Activated CD8-positive, alpha-beta memory T cell treated with anti-CD3 and anti-CD28 coated beads, Interleukin-2, amount 50 U/mL, for 24 hours (primary cell): ENCODE measurements around the gene PCDHA3.
"Not testable (repeated sequence)": the region's sequence is repeated elsewhere in the genome, so short reads cannot be mapped to it uniquely, and the experiment has no call there.

ENCODE experiments used
- DNase-seq: peaks from one replicate; pipeline ENCODE4 v3.0.0-alpha.2; 2020; ENCODE audit errors: extremely low read depth

Gene PCDHA3

DNA sequence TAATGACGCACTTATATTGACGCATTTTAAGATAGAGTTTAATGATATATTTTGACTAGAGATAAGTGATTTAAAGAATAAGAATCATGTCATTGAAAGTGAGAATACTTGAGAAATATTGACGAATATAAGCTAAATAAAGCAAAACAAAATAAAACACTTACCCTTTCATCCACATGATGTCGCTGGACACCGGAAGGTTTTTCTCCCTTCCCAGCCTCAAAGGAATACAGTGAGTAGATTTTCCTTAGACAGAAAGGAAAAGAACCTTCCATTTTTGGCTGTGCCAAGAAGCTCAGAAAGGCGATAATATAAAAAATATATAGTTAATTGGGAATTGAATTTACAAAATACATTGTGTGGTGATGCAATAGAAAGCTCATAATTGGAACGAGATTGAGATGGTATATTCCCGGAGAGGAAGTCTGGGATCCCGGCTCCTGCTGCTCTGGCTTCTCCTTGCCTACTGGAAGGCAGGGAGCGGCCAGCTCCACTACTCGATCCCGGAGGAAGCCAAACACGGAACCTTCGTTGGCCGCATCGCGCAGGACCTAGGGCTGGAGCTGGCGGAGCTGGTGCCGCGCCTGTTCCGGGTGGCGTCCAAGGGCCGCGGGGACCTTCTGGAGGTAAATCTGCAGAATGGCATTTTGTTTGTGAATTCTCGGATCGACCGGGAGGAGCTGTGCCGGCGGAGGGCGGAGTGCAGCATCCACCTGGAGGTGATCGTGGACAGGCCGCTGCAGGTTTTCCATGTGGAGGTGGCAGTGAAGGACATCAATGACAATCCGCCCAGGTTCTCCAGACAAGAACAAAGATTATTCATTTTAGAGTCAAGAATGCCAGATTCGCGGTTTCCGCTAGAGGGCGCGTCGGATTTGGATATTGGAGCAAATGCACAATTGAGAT, 20.8 kb downstream of the PCDHA3 start, which contains the start of gene PCDHA5:
Gene PCDHA5 (plus strand): TSS at position 239 of the 906 bp plus-strand sequence.
- no peak for DNase-seq

DNA sequence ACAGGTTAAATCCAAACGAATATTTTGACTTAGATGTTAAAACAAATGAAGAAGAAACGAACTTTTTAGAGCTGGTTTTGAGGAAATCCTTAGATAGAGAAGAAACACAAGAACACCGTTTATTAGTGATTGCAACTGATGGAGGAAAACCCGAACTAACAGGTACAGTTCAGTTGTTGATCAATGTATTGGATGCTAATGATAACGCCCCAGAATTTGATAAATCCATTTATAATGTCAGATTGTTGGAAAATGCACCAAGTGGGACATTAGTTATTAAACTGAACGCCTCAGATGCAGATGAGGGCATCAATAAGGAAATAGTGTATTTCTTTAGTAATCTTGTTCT, 21.4 kb downstream of the PCDHA3 start:
- DNase-seq: no peak

DNA sequence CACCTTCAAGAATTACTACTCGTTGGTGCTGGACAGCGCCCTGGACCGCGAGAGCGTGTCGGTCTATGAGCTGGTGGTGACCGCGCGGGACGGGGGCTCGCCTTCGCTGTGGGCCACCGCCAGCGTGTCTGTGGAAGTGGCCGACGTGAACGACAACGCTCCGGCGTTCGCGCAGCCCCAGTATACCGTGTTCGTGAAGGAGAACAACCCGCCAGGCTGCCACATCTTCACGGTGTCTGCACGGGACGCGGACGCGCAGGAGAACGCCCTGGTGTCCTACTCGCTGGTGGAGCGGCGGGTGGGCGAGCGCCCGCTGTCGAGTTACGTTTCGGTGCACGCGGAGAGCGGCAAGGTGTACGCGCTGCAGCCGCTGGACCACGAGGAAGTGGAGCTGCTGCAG, 22.1 kb downstream of the PCDHA3 start:
- not testable (repeated sequence) for DNase-seq

DNA sequence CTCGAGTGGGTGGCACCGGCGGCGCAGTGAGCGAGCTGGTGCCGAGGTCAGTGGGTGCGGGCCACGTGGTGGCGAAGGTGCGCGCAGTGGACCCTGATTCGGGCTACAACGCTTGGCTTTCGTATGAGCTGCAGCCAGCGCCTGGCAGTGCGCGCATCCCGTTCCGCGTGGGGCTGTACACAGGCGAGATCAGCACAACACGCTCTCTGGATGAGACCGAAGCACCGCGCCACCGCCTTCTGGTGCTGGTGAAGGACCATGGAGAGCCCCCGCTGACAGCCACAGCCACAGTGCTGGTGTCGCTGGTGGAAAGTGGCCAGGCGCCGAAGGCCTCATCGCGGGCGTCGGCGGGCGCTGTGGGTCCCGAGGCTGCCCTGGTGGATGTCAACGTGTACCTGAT, 22.6 kb downstream of the PCDHA3 start:
- no peak for DNase-seq

DNA sequence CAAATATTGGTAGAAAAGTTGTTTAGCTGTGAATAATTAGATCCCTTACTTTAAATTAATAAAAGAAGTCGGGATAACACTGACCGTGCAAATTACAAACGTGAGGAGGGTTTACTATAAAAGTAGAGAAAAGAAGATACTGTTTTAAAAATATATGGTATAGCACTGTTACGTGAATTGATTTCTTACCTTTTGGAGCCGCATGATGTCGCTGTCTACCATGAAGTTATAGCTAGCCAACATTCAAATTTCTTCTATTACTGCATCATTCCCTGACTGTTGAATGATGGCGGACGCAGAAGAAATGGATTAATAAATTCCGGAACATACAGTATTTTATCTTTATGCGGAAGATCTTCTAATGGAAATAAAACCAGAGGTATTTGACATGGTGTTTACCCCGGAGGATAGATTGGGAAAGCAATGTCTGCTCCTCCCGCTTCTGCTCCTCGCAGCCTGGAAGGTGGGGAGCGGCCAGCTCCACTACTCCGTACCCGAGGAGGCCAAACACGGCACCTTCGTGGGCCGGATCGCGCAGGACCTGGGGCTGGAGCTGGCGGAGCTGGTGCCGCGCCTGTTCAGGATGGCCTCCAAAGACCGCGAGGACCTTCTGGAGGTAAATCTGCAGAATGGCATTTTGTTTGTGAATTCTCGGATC, 27.0 kb downstream of the PCDHA3 start, which contains the start of gene PCDHA6:
Gene PCDHA6 (plus strand): TSS at position 257 of the 658 bp plus-strand sequence. CDS start 132 bp downstream, at position 389.
- DNase-seq: no peak

DNA sequence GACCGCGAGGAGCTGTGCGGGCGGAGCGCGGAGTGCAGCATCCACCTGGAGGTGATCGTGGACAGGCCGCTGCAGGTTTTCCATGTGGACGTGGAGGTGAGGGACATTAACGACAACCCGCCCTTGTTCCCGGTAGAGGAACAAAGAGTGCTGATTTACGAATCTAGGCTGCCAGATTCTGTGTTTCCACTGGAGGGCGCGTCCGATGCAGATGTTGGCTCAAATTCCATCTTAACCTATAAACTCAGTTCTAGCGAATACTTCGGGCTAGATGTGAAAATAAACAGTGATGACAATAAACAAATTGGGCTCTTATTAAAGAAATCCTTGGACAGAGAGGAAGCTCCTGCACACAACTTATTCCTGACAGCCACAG, 27.5 kb downstream of the PCDHA3 start:
- no peak for DNase-seq

DNA sequence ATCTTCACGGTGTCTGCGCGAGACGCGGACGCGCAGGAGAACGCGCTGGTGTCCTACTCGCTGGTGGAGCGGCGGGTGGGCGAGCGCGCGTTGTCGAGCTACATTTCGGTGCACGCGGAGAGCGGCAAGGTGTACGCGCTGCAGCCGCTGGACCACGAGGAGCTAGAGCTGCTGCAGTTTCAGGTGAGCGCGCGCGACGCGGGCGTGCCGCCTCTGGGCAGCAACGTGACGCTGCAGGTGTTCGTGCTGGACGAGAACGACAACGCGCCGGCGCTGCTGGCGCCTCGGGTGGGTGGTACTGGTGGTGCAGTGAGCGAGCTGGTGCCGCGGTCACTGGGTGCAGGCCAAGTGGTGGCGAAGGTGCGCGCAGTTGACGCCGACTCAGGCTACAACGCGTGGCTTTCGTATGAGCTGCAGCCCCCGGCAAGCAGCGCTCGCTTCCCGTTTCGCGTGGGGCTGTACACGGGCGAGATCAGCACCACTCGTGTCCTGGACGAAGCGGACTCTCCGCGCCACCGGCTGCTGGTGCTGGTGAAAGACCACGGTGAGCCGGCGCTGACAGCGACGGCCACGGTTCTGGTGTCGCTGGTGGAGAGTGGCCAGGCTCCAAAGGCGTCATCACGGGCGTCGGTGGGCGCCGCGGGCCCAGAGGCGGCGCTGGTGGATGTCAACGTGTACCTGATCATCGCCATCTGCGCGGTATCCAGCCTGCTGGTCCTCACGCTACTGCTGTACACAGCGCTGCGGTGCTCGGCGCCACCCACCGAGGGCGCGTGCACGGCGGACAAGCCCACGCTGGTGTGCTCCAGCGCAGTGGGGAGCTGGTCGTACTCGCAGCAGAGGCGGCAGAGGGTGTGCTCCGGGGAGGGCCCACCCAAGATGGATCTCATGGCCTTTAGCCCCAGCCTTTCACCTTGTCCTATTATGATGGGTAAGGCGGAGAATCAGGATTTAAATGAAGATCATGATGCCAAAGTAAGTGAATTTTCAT, 28.9 kb downstream of the PCDHA3 start:
- DNase-seq: not testable (repeated sequence)

DNA sequence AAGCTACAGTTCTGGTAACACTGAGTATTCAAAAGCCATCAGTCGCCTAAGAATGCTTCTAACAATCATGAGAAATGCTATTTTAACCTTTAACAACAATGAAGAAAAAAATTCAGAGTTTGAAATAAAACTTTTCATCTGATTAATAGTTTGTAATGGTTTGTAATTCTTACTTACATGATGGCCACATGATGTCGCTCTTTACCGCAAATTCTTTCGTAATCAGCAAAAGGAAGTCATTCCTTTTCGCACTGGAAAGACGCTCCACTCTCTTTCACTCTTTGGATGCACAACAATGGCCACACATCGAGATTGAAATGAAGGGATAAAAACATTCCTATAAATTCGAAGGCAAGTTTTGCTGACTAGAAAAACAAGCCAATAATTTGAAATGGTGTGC, 33.1 kb downstream of the PCDHA3 start, which contains the start of gene PCDHA7:
Gene PCDHA7 (plus strand): TSS at position 277 of the 400 bp plus-strand sequence. CDS start 115 bp downstream, at position 392.
- DNase-seq: no peak

DNA sequence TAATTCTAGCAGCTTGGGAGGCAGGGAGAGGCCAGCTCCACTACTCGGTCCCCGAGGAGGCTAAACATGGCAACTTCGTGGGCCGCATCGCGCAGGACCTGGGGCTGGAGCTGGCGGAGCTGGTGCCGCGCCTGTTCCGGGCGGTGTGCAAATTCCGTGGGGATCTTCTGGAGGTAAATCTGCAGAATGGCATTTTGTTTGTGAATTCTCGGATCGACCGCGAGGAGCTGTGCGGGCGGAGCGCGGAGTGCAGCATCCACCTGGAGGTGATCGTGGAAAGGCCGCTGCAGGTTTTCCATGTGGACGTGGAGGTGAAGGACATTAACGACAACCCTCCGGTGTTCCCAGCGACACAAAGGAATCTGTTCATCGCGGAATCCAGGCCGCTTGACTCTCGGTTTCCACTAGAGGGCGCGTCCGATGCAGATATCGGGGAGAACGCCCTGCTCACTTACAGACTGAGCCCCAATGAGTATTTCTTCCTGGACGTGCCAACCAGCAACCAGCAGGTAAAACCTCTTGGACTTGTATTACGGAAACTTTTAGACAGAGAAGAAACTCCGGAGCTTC, 33.7 kb downstream of the PCDHA3 start:
- not testable (repeated sequence) for DNase-seq

DNA sequence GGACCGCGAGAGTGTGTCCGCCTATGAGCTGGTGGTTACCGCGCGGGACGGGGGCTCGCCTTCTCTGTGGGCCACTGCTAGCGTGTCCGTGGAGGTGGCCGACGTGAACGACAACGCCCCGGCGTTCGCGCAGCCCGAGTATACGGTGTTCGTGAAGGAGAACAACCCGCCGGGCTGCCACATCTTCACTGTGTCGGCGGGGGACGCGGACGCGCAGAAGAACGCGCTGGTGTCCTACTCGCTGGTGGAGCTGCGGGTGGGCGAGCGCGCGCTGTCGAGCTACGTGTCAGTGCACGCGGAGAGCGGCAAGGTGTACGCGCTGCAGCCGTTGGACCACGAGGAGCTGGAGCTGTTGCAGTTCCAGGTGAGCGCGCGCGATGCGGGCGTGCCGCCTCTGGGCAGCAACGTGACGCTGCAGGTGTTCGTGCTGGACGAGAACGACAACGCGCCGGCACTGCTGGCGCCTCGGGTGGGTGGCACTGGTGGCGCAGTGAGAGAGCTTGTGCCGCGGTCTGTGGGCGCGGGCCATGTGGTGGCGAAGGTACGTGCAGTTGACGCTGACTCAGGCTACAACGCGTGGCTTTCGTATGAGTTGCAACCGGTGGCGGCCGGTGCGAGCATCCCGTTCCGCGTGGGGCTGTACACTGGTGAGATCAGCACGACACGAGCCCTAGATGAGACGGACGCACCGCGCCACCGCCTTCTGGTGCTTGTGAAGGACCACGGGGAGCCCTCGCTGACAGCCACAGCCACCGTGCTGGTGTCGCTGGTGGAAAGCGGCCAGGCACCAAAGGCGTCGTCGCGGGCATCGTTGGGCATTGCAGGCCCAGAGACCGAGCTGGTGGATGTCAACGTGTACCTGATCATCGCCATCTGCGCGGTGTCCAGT, 35.0 kb downstream of the PCDHA3 start:
- no peak for DNase-seq

DNA sequence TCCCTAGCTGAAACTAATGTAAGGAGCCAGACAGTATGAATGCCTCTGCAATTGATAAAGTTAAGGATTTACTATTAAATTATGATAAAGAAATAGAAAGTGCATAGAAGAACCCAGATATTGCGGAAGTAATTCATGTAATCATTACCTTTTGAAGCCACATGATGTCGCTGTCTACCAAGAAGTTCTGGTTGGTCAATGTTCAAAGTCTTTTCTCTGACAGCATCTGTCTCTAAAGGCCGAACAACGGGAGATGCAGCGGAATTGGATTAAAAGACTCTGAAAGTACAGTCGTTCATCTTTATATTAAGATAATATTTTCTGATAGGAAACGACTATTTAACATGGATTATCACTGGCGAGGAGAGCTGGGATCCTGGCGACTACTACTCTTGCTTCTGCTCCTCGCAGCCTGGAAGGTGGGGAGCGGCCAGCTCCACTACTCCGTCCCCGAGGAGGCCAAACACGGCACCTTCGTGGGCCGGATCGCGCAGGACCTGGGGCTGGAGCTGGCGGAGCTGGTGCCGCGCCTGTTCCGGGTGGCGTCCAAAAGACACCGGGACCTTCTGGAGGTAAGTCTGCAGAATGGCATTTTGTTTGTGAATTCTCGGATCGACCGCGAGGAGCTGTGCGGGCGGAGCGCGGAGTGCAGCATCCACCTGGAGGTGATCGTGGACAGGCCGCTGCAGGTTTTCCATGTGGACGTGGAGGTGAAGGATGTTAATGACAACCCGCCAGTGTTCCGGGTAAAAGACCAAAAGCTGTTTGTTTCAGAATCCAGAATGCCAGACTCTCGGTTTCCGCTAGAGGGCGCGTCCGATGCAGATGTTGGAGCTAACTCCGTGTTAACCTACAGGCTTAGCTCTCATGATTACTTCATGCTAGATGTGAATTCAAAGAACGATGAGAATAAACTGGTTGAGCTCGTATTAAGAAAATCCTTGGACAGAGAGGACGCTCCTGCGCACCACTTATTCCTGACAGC, 40.4 kb downstream of the PCDHA3 start, which contains the start of gene PCDHA8:
Gene PCDHA8 (plus strand): TSS at position 210 of the 985 bp plus-strand sequence. CDS start 135 bp downstream, at position 345.
- no peak for DNase-seq

DNA sequence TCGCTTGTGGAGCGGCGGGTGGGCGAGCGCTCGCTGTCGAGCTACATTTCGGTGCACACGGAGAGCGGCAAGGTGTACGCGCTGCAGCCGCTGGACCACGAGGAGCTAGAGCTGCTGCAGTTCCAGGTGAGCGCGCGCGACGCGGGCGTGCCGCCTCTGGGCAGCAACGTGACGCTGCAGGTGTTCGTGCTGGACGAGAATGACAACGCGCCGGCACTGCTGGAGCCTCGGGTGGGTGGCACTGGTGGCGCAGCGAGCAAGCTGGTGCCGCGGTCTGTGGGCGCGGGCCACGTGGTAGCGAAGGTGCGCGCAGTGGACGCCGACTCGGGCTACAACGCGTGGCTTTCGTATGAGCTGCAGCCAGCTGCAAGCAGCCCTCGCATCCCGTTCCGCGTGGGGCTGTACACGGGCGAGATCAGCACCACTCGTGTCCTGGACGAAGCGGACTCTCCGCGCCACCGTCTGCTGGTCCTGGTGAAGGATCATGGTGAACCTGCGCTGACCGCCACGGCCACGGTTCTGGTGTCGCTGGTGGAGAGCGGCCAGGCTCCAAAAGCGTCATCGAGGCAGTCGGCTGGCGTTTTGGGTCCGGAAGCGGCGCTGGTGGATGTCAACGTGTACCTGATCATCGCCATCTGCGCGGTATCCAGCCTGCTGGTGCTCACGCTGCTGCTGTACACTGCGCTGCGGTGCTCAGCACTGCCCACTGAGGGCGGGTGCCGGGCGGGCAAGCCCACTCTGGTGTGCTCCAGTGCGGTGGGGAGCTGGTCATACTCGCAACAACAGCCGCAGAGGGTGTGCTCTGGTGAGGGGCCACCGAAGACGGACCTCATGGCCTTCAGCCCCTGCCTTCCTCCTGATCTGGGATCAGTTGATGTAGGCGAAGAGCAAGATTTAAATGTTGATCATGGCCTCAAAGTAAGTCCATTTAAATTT, 42.2 kb downstream of the PCDHA3 start:
- DNase-seq: no peak

DNA sequence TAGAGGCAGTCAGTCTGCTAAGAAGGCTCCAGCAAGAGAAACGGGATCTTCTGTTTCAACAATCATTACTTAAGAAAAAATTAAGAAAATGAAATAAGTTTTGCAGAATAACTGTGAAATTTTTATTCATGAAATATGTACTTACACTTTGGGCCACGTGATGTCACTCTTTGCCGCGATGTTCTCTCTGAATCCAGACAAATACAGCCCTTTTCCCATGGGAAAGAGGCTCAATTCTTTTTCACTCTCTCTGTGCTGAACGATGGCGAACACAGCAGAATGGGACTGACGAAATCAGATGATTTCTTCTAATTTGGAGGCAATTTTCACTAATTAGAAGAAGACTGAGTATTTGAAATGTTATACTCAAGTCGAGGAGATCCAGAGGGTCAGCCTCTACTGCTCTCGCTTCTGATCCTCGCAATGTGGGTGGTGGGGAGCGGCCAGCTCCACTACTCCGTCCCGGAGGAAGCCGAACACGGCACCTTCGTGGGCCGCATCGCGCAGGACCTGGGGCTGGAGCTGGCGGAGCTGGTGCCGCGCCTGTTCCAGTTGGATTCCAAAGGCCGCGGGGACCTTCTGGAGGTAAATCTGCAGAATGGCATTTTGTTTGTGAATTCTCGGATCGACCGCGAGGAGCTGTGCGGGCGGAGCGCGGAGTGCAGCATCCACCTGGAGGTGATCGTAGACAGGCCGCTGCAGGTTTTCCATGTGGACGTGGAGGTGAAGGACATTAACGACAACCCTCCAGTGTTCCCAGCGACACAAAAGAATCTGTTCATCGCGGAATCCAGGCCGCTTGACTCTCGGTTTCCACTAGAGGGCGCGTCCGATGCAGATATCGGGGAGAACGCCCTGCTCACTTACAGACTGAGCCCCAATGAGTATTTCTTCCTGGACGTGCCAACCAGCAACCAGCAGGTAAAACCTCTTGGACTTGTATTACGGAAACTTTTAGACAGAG, 47.6 kb downstream of the PCDHA3 start, which contains the start of gene PCDHA9:
Gene PCDHA9 (plus strand): TSS at position 244 of the 964 bp plus-strand sequence. CDS start 114 bp downstream, at position 358.
- DNase-seq: not testable (repeated sequence)

DNA sequence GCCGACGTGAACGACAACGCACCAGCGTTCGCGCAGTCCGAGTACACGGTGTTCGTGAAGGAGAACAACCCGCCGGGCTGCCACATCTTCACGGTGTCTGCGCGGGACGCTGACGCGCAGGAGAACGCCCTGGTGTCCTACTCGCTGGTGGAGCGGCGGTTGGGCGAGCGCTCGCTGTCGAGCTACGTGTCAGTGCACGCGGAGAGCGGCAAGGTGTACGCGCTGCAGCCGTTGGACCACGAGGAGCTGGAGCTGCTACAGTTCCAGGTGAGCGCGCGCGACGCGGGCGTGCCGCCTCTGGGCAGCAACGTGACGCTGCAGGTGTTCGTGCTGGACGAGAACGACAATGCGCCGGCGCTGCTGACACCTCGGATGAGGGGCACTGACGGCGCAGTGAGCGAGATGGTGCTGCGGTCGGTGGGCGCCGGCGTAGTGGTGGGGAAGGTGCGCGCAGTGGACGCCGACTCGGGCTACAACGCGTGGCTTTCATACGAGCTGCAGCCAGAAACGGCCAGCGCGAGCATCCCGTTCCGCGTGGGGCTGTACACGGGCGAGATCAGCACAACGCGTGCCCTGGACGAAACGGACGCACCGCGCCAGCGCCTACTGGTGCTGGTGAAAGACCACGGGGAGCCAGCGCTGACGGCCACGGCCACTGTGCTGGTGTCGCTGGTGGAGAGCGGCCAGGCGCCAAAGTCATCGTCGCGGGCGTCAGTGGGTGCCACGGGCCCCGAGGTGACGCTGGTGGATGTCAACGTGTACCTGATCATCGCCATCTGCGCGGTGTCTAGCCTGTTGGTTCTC, 49.2 kb downstream of the PCDHA3 start:
- DNase-seq: not testable (repeated sequence)
